ENCODE data around the gene BDKRB2.

The BDKRB2 gene

DNA sequence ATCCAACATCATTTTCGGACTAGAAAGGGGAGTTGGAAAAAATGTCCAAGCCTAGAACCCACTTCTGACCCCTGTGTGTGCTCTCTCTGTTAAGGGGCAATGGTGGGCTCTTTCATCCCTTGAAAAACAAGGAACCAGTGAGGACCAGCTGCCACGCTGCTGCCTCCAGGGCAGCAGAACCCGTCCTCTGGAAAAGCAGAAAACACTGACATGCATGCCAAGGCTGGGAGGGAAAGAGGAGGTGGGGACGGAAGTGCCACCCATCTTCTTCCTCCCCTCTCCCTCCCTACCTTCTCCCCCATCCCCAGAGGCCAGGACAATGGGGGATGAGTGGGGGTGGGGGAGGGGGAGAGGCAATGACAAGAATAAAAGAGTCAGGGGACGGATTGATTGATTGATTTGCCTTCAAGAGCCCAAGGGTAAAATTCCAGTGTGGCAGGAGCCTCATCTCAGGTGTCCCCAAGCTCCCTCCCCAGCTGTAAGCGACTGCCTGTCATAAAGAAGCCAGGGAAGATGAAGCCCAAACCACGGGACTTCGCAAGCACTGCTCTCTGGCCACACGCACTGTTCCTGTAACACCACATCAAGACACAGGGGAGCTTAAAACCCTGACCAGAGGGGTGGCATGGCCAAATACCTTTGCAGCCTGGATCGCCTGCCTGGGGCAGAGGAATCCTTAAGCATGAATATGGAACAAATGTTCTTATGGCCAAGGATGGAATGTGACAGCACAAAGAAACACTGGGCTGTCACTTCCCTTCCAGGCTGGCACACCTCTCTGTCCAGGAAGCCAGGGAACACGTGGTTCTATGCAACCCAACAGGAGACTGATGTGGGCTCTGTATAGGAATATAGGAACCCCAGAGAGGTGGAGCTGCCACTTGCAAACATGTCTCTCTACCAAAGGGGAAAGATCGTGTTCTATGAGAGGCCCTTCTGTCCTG is 38.9 kb upstream of the BDKRB2 start:
- no peak overlapping the region for H3K9ac ChIP-seq (ENCODE audit: low read length)
- H3K4me1 ChIP-seq (ENCODE audit: control insufficient read depth, insufficient read depth, low read length), result peaks cover 38% of the 10 kb centered on the region
- no peak overlapping the region for H3K4me3 ChIP-seq (ENCODE audit: low read length)

DNA sequence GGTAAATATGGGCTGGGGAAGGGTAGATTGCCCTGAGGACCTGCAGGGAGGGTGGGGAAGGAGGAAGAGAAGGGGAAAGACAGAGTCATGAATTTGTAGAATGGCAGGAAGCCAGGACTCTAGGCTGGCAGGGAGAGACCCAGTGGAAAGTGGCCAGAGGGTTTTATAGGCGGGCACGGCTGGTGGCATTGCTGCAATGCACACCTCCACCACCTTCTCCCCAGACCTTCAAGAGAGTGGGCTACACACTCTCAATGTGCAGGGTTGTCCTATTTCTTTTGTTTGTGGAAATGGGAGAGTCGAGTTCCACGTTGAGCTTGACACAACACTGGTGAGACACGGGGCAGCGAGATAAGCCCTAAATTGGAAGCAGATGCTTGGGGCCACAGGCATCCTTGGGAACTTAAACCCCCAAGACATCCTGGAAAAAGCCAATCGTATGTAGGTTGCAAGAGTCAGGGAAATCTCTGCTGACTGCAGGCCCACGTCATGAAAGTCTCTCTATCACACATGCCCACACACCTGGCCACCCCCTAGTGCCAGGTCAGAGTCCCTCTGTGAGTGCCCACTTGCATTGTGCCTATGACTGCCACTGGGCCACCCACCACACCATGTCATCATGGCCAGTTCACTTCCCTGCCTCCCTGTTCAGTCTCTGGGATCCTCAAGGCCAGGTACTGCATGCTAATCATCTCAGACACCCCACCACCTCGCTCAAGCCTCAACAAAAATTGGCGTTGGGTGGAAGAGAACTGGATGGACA is 38.0 kb upstream of the BDKRB2 start:
- no peaks in the 10 kb centered on the region for H3K36me3 ChIP-seq (ENCODE audit: control insufficient read depth, insufficient read depth, low read length)
- H3K4me3 ChIP-seq (ENCODE audit: low read length), result no peak overlapping the region
- H3K4me1 ChIP-seq (ENCODE audit: control insufficient read depth, insufficient read depth, low read length), result peaks cover 38% of the 10 kb centered on the region
- no peaks in the 10 kb centered on the region for H3K9me3 ChIP-seq (ENCODE audit: control insufficient read depth, low read length)
- no peak overlapping the region for H3K9ac ChIP-seq (ENCODE audit: low read length)
- H3K27me3 ChIP-seq (ENCODE audit: control insufficient read depth, insufficient read depth, low read length), result no peaks in the 10 kb centered on the region

More for the DNA sequence above, 38.9 kb upstream of the BDKRB2 start:
- Histone ChIP-seq H3K27me3 (ENCODE audit: control insufficient read depth, insufficient read depth, low read length) (no peaks in the 10 kb centered on the region), H3K36me3 (ENCODE audit: control insufficient read depth, insufficient read depth, low read length) (no peaks in the 10 kb centered on the region), H3K9me3 (ENCODE audit: control insufficient read depth, low read length) (no peaks in the 10 kb centered on the region)

DNA sequence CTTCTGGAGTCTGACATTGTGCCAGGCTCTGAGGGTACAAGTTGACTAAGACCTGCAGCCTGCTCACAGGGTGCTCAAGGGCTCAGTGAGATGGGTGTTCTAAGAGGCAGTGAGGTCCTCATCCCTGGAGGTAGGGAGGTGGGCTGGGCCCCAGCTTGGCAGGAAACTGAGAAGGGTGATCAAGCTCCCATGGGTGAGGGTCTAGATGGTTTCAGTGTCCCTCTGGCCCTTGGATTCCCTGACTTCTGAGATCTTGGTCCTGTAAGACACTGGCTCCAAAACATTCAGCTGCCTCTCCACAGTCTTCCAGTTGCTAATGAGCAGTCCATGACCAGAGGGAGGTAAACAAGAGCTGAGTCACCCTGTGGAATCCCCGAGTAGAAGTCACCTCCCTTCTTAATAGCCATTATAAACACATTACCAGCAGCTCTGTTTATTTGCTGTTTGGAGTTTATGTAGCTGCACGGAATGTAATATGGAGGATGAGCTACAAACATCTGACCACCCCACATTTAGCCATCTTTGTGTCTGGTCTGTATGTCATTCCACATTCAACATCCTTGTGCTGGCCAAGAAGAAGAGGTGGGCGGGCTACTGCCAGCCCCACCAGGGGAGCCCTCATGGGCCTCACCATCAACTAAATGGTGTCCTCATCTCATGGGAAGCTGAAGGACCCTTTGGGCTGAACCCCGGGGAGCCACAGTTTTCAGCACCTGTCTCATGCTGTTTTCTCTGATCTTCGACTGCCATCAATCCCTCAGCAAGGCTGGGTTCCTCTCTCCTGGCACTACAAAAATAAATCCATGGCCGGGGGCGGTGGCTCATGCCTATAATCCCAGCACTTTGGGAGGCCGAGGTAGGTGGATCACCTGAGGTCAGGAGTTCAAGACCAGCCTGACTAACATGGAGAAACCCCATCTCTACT is 37.2 kb upstream of the BDKRB2 start:
- Histone ChIP-seq H3K27me3 (ENCODE audit: control insufficient read depth, insufficient read depth, low read length) (no peaks in the 10 kb centered on the region), H3K36me3 (ENCODE audit: control insufficient read depth, insufficient read depth, low read length) (no peaks in the 10 kb centered on the region), H3K9me3 (ENCODE audit: control insufficient read depth, low read length) (no peaks in the 10 kb centered on the region), H3K4me3 (ENCODE audit: low read length) (no peak overlapping the region), H3K4me1 (ENCODE audit: control insufficient read depth, insufficient read depth, low read length) (peaks cover 38% of the 10 kb centered on the region), H3K9ac (ENCODE audit: low read length) (no peak overlapping the region)

DNA sequence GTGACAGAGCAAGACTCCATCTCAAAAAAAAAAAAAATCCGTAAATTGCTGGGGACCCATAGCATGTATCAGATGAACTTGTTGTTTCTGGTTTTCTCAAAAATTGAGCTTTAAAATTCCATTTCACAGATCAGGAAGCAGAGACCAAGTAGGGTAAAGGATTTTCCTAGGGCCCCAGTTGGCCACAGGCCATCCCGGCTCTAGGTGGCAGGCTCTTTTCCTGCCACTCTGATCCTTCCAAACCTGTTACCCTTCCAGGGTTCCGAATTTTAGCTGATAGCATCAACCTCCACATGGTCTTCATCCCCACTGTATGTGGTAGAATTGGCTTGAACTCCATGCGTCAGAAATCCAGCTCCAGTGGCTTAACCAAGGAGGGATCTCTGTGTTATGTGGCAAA is 36.1 kb upstream of the BDKRB2 start:
- Histone ChIP-seq H3K36me3 (ENCODE audit: control insufficient read depth, insufficient read depth, low read length) (no peaks in the 10 kb centered on the region), H3K9ac (ENCODE audit: low read length) (no peak overlapping the region), H3K4me1 (ENCODE audit: control insufficient read depth, insufficient read depth, low read length) (peaks cover 38% of the 10 kb centered on the region), H3K4me3 (ENCODE audit: low read length) (no peak overlapping the region), H3K9me3 (ENCODE audit: control insufficient read depth, low read length) (no peaks in the 10 kb centered on the region), H3K27me3 (ENCODE audit: control insufficient read depth, insufficient read depth, low read length) (peaks cover 4% of the 10 kb centered on the region)

DNA sequence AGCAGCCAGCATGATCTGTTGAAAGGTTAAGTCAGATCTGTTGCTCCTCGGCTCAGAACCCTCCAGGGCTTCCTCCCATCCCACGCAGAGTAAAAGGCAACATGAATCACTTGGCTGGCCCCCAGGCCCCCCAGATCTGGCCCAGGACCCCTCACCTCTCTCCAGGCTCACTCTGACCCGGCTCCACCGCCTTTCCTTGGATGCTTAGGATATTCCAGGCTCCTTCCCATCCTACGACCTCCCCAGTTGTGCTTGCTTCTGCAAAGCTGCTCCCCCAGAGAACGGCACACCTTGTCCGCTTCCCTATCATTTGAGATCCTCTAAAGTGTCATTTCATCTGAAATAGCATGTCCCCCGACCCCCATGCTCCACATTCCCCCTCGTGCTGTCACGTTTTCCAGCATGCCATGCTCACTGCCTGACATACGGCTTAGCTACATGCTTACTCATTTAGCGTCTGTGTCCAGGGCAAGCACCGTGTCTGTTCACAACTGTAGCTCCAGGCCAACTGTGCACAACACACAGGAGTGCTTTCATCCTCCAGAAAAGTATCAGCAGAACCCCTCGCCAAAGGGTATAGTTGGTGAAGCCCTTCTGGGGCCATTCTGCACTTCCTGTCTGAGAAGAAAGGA is 33.6 kb upstream of the BDKRB2 start:
- Histone ChIP-seq H3K27me3 (ENCODE audit: control insufficient read depth, insufficient read depth, low read length) (peaks cover 4% of the 10 kb centered on the region), H3K9me3 (ENCODE audit: control insufficient read depth, low read length) (no peaks in the 10 kb centered on the region), H3K9ac (ENCODE audit: low read length) (no peak overlapping the region), H3K36me3 (ENCODE audit: control insufficient read depth, insufficient read depth, low read length) (no peaks in the 10 kb centered on the region), H3K4me1 (ENCODE audit: control insufficient read depth, insufficient read depth, low read length) (peaks cover 34% of the 10 kb centered on the region), H3K4me3 (ENCODE audit: low read length) (no peak overlapping the region)

DNA sequence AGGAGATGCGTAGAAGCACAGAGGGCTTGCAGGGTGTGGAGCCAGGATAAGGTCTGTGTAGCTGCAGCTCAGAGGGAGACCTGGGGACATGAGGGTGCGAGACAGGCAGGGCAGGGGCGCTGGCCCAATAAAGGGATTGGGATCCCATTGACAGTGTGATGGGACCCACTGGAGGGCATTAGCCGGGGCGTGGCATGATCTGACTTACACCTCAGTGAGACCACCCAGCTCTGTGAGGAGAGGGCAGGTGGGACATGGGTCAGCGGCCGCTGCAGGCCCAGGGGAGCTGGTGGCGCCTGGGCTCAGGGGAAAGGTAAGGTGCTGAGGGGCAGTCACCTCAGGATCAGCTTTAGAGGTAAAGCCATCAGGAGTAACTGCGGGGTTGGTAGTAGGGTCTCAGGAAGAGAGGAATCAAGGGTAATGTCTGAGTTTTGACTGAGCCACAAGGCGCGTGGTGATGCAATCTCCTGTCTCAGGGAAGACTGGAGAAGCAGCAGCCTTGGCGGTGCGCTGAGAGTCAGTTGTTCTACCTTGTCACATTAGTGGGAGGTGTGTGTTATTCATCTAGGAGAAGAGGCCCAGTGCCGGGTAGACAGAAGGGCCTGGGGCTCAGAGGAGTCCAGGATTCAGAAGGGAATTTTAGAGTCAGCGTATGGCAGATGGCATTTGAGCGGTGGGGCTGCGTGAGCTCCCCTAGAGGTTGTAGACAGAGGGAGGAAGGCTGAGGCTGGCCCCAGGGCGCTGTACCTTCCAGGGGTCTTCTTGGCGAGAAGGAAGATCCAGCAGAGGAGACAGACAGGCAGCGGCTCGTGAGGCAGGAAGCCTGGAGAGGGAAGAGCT is 30.8 kb upstream of the BDKRB2 start:
- no peak overlapping the region for H3K4me3 ChIP-seq (ENCODE audit: low read length)
- H3K27me3 ChIP-seq (ENCODE audit: control insufficient read depth, insufficient read depth, low read length), result peaks cover 4% of the 10 kb centered on the region
- H3K9me3 ChIP-seq (ENCODE audit: control insufficient read depth, low read length), result no peaks in the 10 kb centered on the region
- H3K4me1 ChIP-seq (ENCODE audit: control insufficient read depth, insufficient read depth, low read length), result peaks cover 11% of the 10 kb centered on the region
- H3K36me3 ChIP-seq (ENCODE audit: control insufficient read depth, insufficient read depth, low read length), result no peaks in the 10 kb centered on the region
- H3K9ac ChIP-seq (ENCODE audit: low read length), result no peak overlapping the region

DNA sequence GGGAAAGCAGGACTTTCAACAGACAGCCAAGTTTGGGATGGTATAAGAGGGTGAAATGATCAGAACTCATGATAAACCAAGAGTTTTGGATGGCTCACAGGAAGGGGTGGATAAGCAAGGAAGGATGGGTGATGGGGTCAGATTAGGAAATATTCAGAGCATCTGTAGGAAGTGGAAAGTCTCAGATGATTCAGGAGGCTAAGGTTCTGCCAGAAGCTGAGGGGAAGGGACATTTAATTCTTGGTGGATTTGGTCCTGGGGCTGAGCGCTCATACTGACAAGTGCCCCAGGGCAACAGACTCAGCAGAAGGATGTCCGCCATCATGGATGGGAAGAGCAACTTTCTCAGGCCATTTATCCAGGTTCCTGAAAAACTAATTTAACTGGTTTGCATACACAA is 28.4 kb upstream of the BDKRB2 start:
- H3K36me3 ChIP-seq (ENCODE audit: control insufficient read depth, insufficient read depth, low read length), result no peaks in the 10 kb centered on the region
- H3K4me3 ChIP-seq (ENCODE audit: low read length), result no peak overlapping the region
- peaks cover 4% of the 10 kb centered on the region for H3K27me3 ChIP-seq (ENCODE audit: control insufficient read depth, insufficient read depth, low read length)
- peaks cover 10% of the 10 kb centered on the region for H3K4me1 ChIP-seq (ENCODE audit: control insufficient read depth, insufficient read depth, low read length)
- no peaks in the 10 kb centered on the region for H3K9me3 ChIP-seq (ENCODE audit: control insufficient read depth, low read length)
- H3K9ac ChIP-seq (ENCODE audit: low read length), result no peak overlapping the region

DNA sequence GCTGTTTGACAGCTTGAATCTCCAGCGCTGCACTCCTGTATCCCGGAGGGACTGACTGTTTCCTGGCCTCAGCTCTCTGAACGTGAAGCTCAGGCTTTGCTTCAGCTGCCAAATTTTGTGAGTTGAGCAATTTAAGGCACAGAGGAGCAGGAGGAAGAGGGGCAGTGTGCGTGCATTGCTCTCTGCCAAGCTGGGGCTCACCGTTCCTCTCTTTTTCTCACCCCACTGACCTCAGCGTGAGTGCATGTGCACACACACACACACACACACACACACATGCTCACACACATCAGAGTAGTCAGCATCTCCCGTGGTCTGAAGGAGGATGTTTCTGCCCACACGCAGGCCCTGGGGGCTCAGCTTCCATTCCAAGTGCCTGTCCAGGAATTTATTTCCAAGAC is 27.8 kb upstream of the BDKRB2 start:
- no peaks in the 10 kb centered on the region for H3K36me3 ChIP-seq (ENCODE audit: control insufficient read depth, insufficient read depth, low read length)
- H3K27me3 ChIP-seq (ENCODE audit: control insufficient read depth, insufficient read depth, low read length), result peaks cover 4% of the 10 kb centered on the region
- H3K9me3 ChIP-seq (ENCODE audit: control insufficient read depth, low read length), result no peaks in the 10 kb centered on the region
- no peak overlapping the region for H3K9ac ChIP-seq (ENCODE audit: low read length)
- peaks cover 14% of the 10 kb centered on the region for H3K4me1 ChIP-seq (ENCODE audit: control insufficient read depth, insufficient read depth, low read length)
- no peak overlapping the region for H3K4me3 ChIP-seq (ENCODE audit: low read length)

DNA sequence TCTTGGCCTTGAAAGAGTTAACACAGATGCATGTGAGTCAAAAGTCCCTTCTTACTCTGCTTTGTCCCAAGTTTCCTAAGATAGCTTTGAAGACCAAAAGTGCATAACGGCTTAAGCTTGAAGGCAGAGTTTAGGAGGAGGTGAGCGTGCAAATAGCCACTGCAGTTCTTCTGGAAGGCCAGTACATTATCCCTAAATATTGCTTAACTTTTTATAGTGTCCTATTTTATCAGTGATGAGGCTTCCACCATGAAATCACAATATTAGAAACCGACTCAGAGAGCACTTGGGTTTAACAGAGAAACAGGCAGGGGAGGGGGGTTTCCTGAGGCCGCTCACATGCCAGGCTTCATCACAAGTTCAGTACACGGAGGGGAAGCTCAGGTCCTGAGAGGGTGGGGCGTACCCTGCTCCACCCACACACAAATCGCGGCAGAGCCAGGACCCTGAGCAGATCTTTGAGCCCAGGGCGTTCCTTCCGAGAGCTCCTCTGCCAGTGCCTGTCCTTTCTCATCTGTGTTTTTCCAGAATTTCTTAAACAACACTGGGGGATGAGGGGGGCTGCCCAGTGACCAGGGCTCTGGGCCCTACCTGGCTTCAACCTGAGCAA is 26.8 kb upstream of the BDKRB2 start:
- H3K4me3 ChIP-seq (ENCODE audit: low read length), result no peak overlapping the region
- no peak overlapping the region for H3K9ac ChIP-seq (ENCODE audit: low read length)
- H3K9me3 ChIP-seq (ENCODE audit: control insufficient read depth, low read length), result no peaks in the 10 kb centered on the region
- H3K4me1 ChIP-seq (ENCODE audit: control insufficient read depth, insufficient read depth, low read length), result peaks cover 20% of the 10 kb centered on the region
- no peaks in the 10 kb centered on the region for H3K36me3 ChIP-seq (ENCODE audit: control insufficient read depth, insufficient read depth, low read length)
- peaks cover 1% of the 10 kb centered on the region for H3K27me3 ChIP-seq (ENCODE audit: control insufficient read depth, insufficient read depth, low read length)

DNA sequence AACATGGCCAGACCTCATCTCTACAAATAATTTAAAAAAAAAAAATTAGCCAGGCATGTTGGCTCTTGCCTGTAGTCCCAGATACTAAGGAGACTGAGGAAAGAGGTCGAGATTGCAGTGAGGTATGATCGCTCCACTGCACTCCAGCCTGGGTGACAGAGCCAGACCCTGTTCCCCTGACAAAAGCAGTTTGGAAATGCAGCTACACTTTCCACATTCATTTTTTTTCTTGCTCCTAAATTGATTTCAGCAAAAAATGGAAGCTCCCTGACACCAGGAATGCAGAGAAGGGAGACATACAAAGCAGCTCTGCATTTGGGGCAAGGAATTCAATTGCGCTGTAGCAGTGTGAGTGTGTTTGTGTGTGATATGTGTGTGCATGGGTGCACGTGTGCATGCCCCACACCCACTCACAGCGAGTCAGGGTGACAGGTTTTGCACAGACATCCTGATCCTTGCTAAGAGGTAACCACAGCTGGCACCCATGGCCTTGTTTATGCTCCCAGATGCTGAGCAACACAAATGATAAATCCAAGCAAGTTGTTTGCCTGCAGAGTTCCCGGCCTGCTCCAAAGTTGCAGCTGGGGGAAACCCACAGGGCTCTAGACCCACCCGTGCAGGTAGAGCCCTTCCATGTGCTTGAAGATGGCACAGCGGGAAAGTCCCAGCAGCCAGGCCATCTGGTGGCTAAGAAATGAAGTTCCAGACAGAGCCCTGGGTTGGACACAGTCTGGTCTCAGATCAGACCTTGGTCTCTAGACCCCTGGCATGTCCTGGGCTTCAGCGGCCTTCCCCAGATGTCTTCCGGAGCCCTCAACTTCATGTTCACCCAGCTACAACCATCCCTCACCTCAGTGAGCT is 25.9 kb upstream of the BDKRB2 start:
- H3K27me3 ChIP-seq (ENCODE audit: control insufficient read depth, insufficient read depth, low read length), result no peaks in the 10 kb centered on the region
- H3K9ac ChIP-seq (ENCODE audit: low read length), result no peak overlapping the region
- H3K4me1 ChIP-seq (ENCODE audit: control insufficient read depth, insufficient read depth, low read length), result peaks cover 20% of the 10 kb centered on the region
- no peaks in the 10 kb centered on the region for H3K36me3 ChIP-seq (ENCODE audit: control insufficient read depth, insufficient read depth, low read length)
- H3K9me3 ChIP-seq (ENCODE audit: control insufficient read depth, low read length), result no peaks in the 10 kb centered on the region
- no peak overlapping the region for H3K4me3 ChIP-seq (ENCODE audit: low read length)
